IMR-90 (cell line): ENCODE results near the gene ACSS3. TPM values are rescaled to one million over a fixed set of nuclear protein-coding genes. Genes with fewer than 3 reads are reported as not detected.

Source experiments
- ATAC-seq: fragments of 200-7000 bp; cut with Tn5 transposase; 2 replicates; pipeline ENCODE4 v1.9.1; 2020; ENCODE audit warnings: low read depth, mild to moderate bottlenecking, moderate library complexity
- BruUV-seq: library from RNA; stranded (reverse); fragments of 400-500 nt; replicated peaks from 2 replicates; lab custom pipeline; 2021; lab: Mats Ljungman, UMichigan
- CTCF ChIA-PET: fragments of 300-600 bp; formaldehyde crosslinking; extraction: SDS; loops from one replicate; lab custom pipeline; 2021; ENCODE audit warnings: antibody characterized with exemption; lab: Yijun Ruan, JAX
- POLR2A ChIA-PET: fragments of 300-600 bp; sonication (Branson Sonifier 250); formaldehyde crosslinking; loops from one replicate; lab custom pipeline; 2022; ENCODE audit warnings: antibody characterized with exemption; ENCODE audit not compliant: unreplicated experiment; lab: Charles Lee
- DNase-seq: peaks from one replicate; pipeline ENCODE4 v3.0.0; 2013
- H2AFZ ChIP-seq: replicated peaks from 2 replicates; pipeline ENCODE3; 2013; ENCODE audit warnings: low read length, mild to moderate bottlenecking; ENCODE audit not compliant: poor library complexity
- H2AK5ac ChIP-seq: 2 replicates; pipeline ENCODE4 v1.6.1; 2013; ENCODE audit warnings: low read depth, low read length, inconsistent platforms
- H2AK9ac ChIP-seq: replicated peaks from 2 replicates; pipeline ENCODE3; 2013; ENCODE audit warnings: mild to moderate bottlenecking, low read depth, low read length, moderate library complexity; ENCODE audit not compliant: poor library complexity
- H2BK120ac ChIP-seq: 2 replicates; pipeline ENCODE4 v1.6.1; 2013; ENCODE audit warnings: low read depth, low read length, inconsistent platforms
- H2BK15ac ChIP-seq: 3 replicates; pipeline ENCODE4 v1.6.1; 2013; ENCODE audit warnings: low read depth, low read length, inconsistent platforms
- H2BK20ac ChIP-seq: 2 replicates; pipeline ENCODE4 v1.6.1; 2013; ENCODE audit warnings: low read depth, mild to moderate bottlenecking, inconsistent platforms, low read length, moderate library complexity
- H2BK5ac ChIP-seq: 2 replicates; pipeline ENCODE4 v1.6.1; 2013; ENCODE audit warnings: mild to moderate bottlenecking, low read depth, low read length, inconsistent platforms; ENCODE audit not compliant: poor library complexity, severe bottlenecking
- H3K14ac ChIP-seq: replicated peaks from 2 replicates; pipeline ENCODE4 v1.6.1; 2013; ENCODE audit warnings: low read depth, low read length, inconsistent platforms
- H3K18ac ChIP-seq: 2 replicates; pipeline ENCODE4 v1.6.1; 2013; ENCODE audit warnings: low read depth, low read length, control low read depth
- H3K23ac ChIP-seq: 2 replicates; pipeline ENCODE4 v1.6.1; 2013; ENCODE audit warnings: low read depth, low read length, inconsistent platforms
- H3K27ac ChIP-seq: 2 replicates; pipeline ENCODE4 v1.5.1; 2013; ENCODE audit warnings: mild to moderate bottlenecking, control low read depth, low read length; ENCODE audit not compliant: insufficient read depth
- H3K27me3 ChIP-seq: 2 replicates; pipeline ENCODE4 v1.6.1; 2013; ENCODE audit warnings: low read length; ENCODE audit not compliant: control insufficient read depth, insufficient read depth
- H3K36me3 ChIP-seq: 2 replicates; pipeline ENCODE4 v1.6.1; 2013; ENCODE audit warnings: low read length, mixed read lengths; ENCODE audit not compliant: control insufficient read depth, insufficient read depth
- H3K4ac ChIP-seq: 2 replicates; pipeline ENCODE4 v1.6.1; 2013; ENCODE audit warnings: low read depth, low read length, inconsistent platforms
- H3K4me1 ChIP-seq: 2 replicates; pipeline ENCODE4 v1.6.1; 2013; ENCODE audit warnings: low read length, mixed read lengths; ENCODE audit not compliant: control insufficient read depth, insufficient read depth
- H3K4me2 ChIP-seq: 2 replicates; pipeline ENCODE4 v1.6.1; 2013; ENCODE audit warnings: low read depth, mild to moderate bottlenecking, control low read depth, low read length, moderate library complexity
- H3K4me3 ChIP-seq: 2 replicates; pipeline ENCODE4 v1.5.1; 2013; ENCODE audit warnings: low read depth, mild to moderate bottlenecking, control low read depth, low read length, moderate library complexity; ENCODE audit not compliant: insufficient read depth
- H3K56ac ChIP-seq: 2 replicates; pipeline ENCODE4 v1.6.1; 2013; ENCODE audit warnings: low read length, inconsistent platforms; ENCODE audit not compliant: insufficient read depth; ENCODE audit errors: extremely low read depth
- H3K79me1 ChIP-seq, 2 experiments: 2 replicates each; pipeline ENCODE4 v1.6.1; 2013; ENCODE audit warnings: low read length in 2 of 2, inconsistent platforms in 1 of 2, low read depth in 1 of 2
- H3K9ac ChIP-seq: 2 replicates; pipeline ENCODE4 v1.6.1; 2013; ENCODE audit warnings: low read depth, low read length, control low read depth
- H3K9me1 ChIP-seq: 2 replicates; pipeline ENCODE4 v1.6.1; 2013; ENCODE audit warnings: low read length, inconsistent platforms; ENCODE audit not compliant: insufficient read depth
- H3K9me3 ChIP-seq: 2 replicates; pipeline ENCODE4 v1.6.1; 2013; ENCODE audit warnings: low read length; ENCODE audit not compliant: control insufficient read depth, insufficient read depth
- H4K20me1 ChIP-seq: 2 replicates; pipeline ENCODE4 v1.6.1; 2013; ENCODE audit warnings: low read length, inconsistent platforms; ENCODE audit not compliant: insufficient read depth
- H4K5ac ChIP-seq: 2 replicates; pipeline ENCODE4 v1.6.1; 2013; ENCODE audit warnings: mild to moderate bottlenecking, low read depth, low read length, control low read depth
- H4K8ac ChIP-seq, 2 experiments: 2 replicates each; pipeline ENCODE4 v1.6.1; 2013; ENCODE audit warnings: low read depth in 2 of 2, low read length in 2 of 2, control low read depth in 1 of 2, inconsistent platforms in 1 of 2
- H4K91ac ChIP-seq: 2 replicates; pipeline ENCODE4 v1.6.1; 2013; ENCODE audit warnings: low read depth, low read length, inconsistent platforms; ENCODE audit not compliant: insufficient read depth
- BHLHE40 ChIP-seq: fragments of 150-350 bp; IDR thresholded peaks from 2 replicates; pipeline ENCODE4 v1.6.1; 2016; ENCODE audit warnings: mild to moderate bottlenecking, low read depth, low read length
- CEBPB ChIP-seq: IDR thresholded peaks from 2 replicates; pipeline ENCODE4 v1.6.1; 2012; ENCODE audit warnings: low read depth, low read length, improper control_type of control experiment
- CHD1 ChIP-seq: IDR thresholded peaks from 2 replicates; pipeline ENCODE4 v1.6.1; 2012; ENCODE audit warnings: low read depth, low read length, improper control_type of control experiment
- FOS ChIP-seq: fragments of 150-350 bp; IDR thresholded peaks from 2 replicates; pipeline ENCODE4 v1.6.1; 2016; ENCODE audit warnings: low read depth, low read length
- MAFK ChIP-seq: IDR thresholded peaks from 2 replicates; pipeline ENCODE4 v1.6.1; 2012; ENCODE audit warnings: low read depth, low read length, improper control_type of control experiment
- MAZ ChIP-seq: IDR thresholded peaks from 2 replicates; pipeline ENCODE4 v1.6.1; 2012; ENCODE audit warnings: low read depth, mild to moderate bottlenecking, low read length, improper control_type of control experiment, moderate library complexity, borderline replicate concordance
- MXI1 ChIP-seq: IDR thresholded peaks from 2 replicates; pipeline ENCODE4 v1.6.1; 2012; ENCODE audit warnings: low read depth, mild to moderate bottlenecking, low read length, moderate library complexity, borderline replicate concordance
- NFE2L2 ChIP-seq: fragments of 150-350 bp; IDR thresholded peaks from 2 replicates; pipeline ENCODE4 v1.6.1; 2016; ENCODE audit warnings: low read depth, mild to moderate bottlenecking, low read length
- POLR2A ChIP-seq: IDR thresholded peaks from 2 replicates; pipeline ENCODE4 v1.6.1; 2012; ENCODE audit warnings: mild to moderate bottlenecking, low read depth, low read length
- RAD21 ChIP-seq: IDR thresholded peaks from 2 replicates; pipeline ENCODE4 v1.6.1; 2012; ENCODE audit warnings: low read length, improper control_type of control experiment
- RCOR1 ChIP-seq: IDR thresholded peaks from 2 replicates; pipeline ENCODE4 v1.6.1; 2012; ENCODE audit warnings: mild to moderate bottlenecking, low read length, improper control_type of control experiment; ENCODE audit not compliant: insufficient replicate concordance
- RFX5 ChIP-seq: IDR thresholded peaks from 2 replicates; pipeline ENCODE4 v1.8.0; 2012; ENCODE audit warnings: low read depth, mild to moderate bottlenecking, low read length, moderate library complexity
- SMC3 ChIP-seq: fragments of 150-350 bp; IDR thresholded peaks from 2 replicates; pipeline ENCODE4 v1.6.1; 2016; ENCODE audit warnings: low read depth, mild to moderate bottlenecking, antibody characterized with exemption, low read length, moderate library complexity
- WGBS, 2 experiments: methylation state at CpG; one replicate each; pipeline versions ENCODE4 v1.1.5 to v1.1.7; 2013; ENCODE audit warnings: missing lambda C conversion rate in 2 of 2; ENCODE audit not compliant: insufficient read length in 1 of 2; ENCODE audit errors: extremely low coverage in 2 of 2; 5-methylcytosine and 5-hydroxymethylcytosine counted together
- dilution Hi-C: fragments of 300-500 bp; cut with HindIII; formaldehyde crosslinking; loops from one replicate; pipeline ENCODE4 v1.14.3; 2018; ENCODE audit warnings: low sequenced_read_pairs; ENCODE audit not compliant: unreplicated experiment
- in situ Hi-C: fragments of 300-500 bp; cut with MboI; formaldehyde crosslinking; loops from 3 replicates; pipeline ENCODE4 v1.14.3; 2019; ENCODE audit warnings: low sequenced_read_pairs, inconsistent platforms, mixed read lengths
- intact Hi-C: fragments of 100-400 bp; cut with micrococcal nuclease; formaldehyde crosslinking; loops from 2 replicates; pipeline ENCODE4 v1.10.0; 2022
- polyA plus RNA-seq, 3 experiments: library from polyadenylated mRNA; depleted of rRNA; stranded (reverse); fragments of >200 nt; gene quantifications; 2 replicates each; pipeline ENCODE4 v1.2.3, GENCODE V29; 2012; ENCODE audit warnings: low replicate concordance in 1 of 3
- total RNA-seq: library from RNA; depleted of rRNA; stranded (reverse); fragments of >200 nt; gene quantifications from 2 replicates; pipeline ENCODE4 v1.2.3, GENCODE V29; 2012
- TF ChIP-seq, protein P1 (sequence below): fragments of 150-350 bp; IDR thresholded peaks from 2 replicates; pipeline ENCODE4 v1.6.1; 2017; ENCODE audit warnings: mild to moderate bottlenecking, antibody characterized with exemption, low read length, low read depth
- TF ChIP-seq, protein P2 (sequence below): conservative IDR thresholded peaks from 2 replicates; pipeline ENCODE4 v1.5.1; 2012; ENCODE audit warnings: mild to moderate bottlenecking, low read depth, low read length, improper control_type of control experiment
- TF ChIP-seq, protein P3 (sequence below): fragments of 150-350 bp; IDR thresholded peaks from 2 replicates; pipeline ENCODE4 v1.6.1; 2016; ENCODE audit warnings: low read depth, mild to moderate bottlenecking, low read length, moderate library complexity, borderline replicate concordance

Gene ACSS3
- total and polyA plus RNA-seq, 2 of the 4 experiments (the other 2 are of a cell fraction), result 0.84 to 2.0 TPM

DNA sequence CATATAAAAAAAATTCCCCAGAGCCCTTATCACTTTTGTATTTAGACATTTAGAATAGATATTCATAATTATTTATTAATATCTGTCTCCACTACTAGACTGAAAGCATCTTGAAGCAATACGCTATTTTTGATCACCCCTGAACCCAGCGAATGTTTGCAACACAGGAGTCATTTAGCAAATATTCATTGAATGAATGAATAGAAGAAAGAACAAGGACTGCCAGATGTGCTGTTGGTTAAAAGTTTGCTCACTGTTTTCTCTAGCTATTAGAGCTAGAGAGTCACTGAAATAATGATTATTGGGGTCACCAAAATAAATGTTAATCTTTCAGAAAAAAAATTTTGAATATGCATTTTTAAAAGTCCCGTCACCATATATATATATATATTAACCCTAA, 174.3 kb downstream of the ACSS3 start:
- no peak overlapping the region for H2BK120ac ChIP-seq
- H3K9me1 ChIP-seq, result no peaks in the 10 kb centered on the region
- no peaks in the 10 kb centered on the region for H3K36me3 ChIP-seq
- H2AK5ac ChIP-seq, result no peak overlapping the region
- no peak overlapping the region for H4K5ac ChIP-seq
- H3K4me1 ChIP-seq, result no peaks in the 10 kb centered on the region
- BruUV-seq, result no TSS peak
- WGBS, 2 experiments, result no CpG with 5 or more reads among the region's 3 CpGs
- no peak for ATAC-seq
- no peak for DNase-seq
- H3K4me2 ChIP-seq, result no peak overlapping the region
- no peak overlapping the region for H3K18ac ChIP-seq
- no peak overlapping the region for H3K9ac ChIP-seq
- H4K8ac ChIP-seq, result no peak overlapping the region
- no peak overlapping the region for H3K27ac ChIP-seq
- H4K91ac ChIP-seq, result no peak overlapping the region
- ChIA-PET CTCF (no interaction called here), POLR2A (no interaction called here)
- H4K20me1 ChIP-seq, result no peaks in the 10 kb centered on the region
- no peaks in the 10 kb centered on the region for H3K27me3 ChIP-seq
- no peak overlapping the region for H2BK15ac ChIP-seq
- H3K9me3 ChIP-seq, result no peaks in the 10 kb centered on the region
- no peak overlapping the region for H3K14ac ChIP-seq
- intact Hi-C loops, result loop anchor here (10.0 kb wide), 3 partner anchors 417 to 937 kb away; no protein-coding TSS in a partner anchor
- no peak overlapping the region for H2AK9ac ChIP-seq
- no peak overlapping the region for H3K4me3 ChIP-seq
- in situ Hi-C loops, result loop anchor here (25.0 kb wide), 1 partner anchor 840 kb away; no protein-coding TSS in a partner anchor
- TF ChIP-seq RCOR1 (no peak), RFX5 (no peak), MXI1 (no peak), NFE2L2 (no peak), BHLHE40 (no peak), RAD21 (no peak), SMC3 (no peak), MAFK (no peak), MAZ (no peak), CHD1 (no peak), POLR2A (no peak), FOS (no peak), CEBPB (no peak)
- TF ChIP-seq, protein P1, sequence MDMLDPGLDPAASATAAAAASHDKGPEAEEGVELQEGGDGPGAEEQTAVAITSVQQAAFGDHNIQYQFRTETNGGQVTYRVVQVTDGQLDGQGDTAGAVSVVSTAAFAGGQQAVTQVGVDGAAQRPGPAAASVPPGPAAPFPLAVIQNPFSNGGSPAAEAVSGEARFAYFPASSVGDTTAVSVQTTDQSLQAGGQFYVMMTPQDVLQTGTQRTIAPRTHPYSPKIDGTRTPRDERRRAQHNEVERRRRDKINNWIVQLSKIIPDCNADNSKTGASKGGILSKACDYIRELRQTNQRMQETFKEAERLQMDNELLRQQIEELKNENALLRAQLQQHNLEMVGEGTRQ, result no peak
- TF ChIP-seq, protein P2, sequence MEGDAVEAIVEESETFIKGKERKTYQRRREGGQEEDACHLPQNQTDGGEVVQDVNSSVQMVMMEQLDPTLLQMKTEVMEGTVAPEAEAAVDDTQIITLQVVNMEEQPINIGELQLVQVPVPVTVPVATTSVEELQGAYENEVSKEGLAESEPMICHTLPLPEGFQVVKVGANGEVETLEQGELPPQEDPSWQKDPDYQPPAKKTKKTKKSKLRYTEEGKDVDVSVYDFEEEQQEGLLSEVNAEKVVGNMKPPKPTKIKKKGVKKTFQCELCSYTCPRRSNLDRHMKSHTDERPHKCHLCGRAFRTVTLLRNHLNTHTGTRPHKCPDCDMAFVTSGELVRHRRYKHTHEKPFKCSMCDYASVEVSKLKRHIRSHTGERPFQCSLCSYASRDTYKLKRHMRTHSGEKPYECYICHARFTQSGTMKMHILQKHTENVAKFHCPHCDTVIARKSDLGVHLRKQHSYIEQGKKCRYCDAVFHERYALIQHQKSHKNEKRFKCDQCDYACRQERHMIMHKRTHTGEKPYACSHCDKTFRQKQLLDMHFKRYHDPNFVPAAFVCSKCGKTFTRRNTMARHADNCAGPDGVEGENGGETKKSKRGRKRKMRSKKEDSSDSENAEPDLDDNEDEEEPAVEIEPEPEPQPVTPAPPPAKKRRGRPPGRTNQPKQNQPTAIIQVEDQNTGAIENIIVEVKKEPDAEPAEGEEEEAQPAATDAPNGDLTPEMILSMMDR, result no peak
- TF ChIP-seq, protein P3, sequence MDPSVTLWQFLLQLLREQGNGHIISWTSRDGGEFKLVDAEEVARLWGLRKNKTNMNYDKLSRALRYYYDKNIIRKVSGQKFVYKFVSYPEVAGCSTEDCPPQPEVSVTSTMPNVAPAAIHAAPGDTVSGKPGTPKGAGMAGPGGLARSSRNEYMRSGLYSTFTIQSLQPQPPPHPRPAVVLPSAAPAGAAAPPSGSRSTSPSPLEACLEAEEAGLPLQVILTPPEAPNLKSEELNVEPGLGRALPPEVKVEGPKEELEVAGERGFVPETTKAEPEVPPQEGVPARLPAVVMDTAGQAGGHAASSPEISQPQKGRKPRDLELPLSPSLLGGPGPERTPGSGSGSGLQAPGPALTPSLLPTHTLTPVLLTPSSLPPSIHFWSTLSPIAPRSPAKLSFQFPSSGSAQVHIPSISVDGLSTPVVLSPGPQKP, result no peak
- H3K79me1 ChIP-seq, result no peaks in the 10 kb centered on the region
- no peak overlapping the region for H2AFZ ChIP-seq
- H3K4ac ChIP-seq, result no peak overlapping the region
- H2BK5ac ChIP-seq, result no peak overlapping the region
- H3K23ac ChIP-seq, result no peak overlapping the region
- dilution Hi-C loops, result no loop called here
- H3K56ac ChIP-seq, result no peak overlapping the region
- no peak overlapping the region for H2BK20ac ChIP-seq
